ENCODE measurements around the gene SF3B4.

DNA sequence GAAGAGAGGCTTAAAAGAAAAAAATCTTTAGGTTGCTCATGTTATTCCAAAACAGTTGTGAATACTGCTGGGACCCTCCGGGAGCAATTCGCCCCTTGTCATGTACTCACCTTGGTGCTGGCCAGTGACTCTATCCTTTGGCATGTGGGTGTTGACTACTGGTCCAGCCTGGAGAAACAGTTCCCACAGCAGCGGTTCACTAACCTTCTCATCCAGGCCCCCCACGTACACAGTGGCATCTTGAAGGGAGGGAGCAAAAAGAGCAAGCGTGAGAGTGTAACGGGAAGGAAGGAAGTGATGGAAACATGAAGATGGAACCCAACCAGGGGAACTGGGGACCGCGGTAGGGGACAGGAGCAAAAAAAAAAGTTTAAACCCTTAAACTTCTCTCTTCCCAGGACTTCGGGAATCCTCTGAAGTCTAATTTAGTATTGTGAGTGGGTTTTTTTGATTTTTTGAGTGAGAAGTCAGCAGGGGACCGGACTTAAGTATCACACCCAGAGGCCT is 494 bp downstream of the SF3B4 start:
- no peak for TF ChIP-seq CTCF (IDR thresholded peaks at IDR 0.05; ENCODE audit: low read depth, low read length)
- no peak for TF ChIP-seq POLR2A (IDR thresholded peaks at IDR 0.05; ENCODE audit: extremely low read depth, insufficient read length)
- TF ChIP-seq MYC (IDR thresholded peaks at IDR 0.05; ENCODE audit: low read depth, low read length): no peak
